HFF-Myc (cell line): ENCODE measurements around the gene SAMD4A.

Source experiments
- DNase-seq: peaks from one replicate; pipeline ENCODE4 v3.0.0-alpha.2; 2011; ENCODE audit warnings: low read depth; ENCODE audit errors: extremely low read depth
- H3K4me3 ChIP-seq: replicated peaks from 2 replicates; pipeline ENCODE4 v1.5.1; 2011; ENCODE audit warnings: low read depth, mild to moderate bottlenecking, control low read depth, low read length
- CTCF ChIP-seq: IDR thresholded peaks from 2 replicates; pipeline ENCODE4 v1.5.1; 2012; ENCODE audit warnings: mild to moderate bottlenecking, low read depth, low read length, control low read depth; ENCODE audit errors: missing control alignments

Gene SAMD4A

GRCh38 chr14:54788701-54789100 is 221.8 kb downstream of the SAMD4A start:
- H3K4me3 ChIP-seq = no peak overlapping the region
- no peak for DNase-seq
- TF ChIP-seq CTCF = no peak

- DNase-seq = no peak
- TF ChIP-seq CTCF = no peak
- H3K4me3 ChIP-seq = no peak overlapping the region
Observed at GRCh38 chr14:54789166-54789565, 222.2 kb downstream of the SAMD4A start.

DNA sequence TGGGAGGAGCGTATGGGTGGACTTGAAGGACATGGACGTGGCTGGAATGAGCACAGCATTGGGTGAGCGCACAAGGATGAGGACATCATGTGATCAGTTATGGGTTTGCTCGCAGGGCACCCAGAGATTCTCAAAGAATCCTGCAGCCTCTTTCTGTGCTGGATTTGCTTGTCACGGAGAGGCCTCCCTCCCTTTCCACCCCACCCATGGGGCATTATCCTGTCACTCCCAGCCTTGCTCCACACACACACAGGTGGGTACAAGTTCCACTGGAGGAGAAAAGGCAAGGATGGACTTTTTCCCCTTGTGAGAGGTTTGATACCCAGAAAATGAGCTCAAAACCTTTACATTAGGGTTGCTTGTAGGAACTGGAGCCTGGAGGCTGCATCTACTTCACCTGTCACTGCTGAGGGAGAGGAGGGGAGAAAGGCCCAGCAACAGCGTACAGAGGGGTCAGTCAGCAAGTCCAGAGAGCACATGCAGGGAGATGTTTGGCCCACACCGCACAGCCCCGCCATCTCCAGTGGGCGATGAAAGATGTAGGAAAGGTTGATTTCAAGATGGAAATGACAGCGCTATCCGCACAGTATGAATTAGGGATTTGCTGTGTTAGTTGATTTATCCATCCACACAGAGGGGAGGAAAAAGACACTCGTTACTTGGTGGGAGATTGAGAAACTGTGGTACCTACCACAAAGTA is 223.0 kb downstream of the SAMD4A start:
- TF ChIP-seq CTCF = no peak
- no peak overlapping the region for H3K4me3 ChIP-seq
- no peak for DNase-seq

DNA sequence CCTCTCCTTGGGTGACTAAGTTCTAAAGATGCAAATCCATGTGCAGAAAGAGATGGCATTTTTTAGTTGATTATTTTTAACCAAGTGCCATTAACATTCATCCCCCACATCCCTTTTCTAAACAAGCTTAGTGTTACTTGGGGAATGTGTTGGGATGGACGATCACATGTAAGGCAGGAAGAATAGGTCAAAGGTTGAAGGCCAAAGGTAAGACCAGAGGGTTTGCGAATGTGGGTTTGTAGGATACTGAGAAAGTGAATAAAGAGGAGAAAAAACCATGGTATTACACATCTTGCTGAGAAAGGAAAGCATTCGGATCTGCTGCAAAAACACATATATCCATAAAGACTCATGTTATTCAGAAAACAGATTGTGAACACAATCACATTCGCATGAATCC is 224.1 kb downstream of the SAMD4A start:
- TF ChIP-seq CTCF = no peak
- H3K4me3 ChIP-seq = no peak overlapping the region
- no peak for DNase-seq

DNA sequence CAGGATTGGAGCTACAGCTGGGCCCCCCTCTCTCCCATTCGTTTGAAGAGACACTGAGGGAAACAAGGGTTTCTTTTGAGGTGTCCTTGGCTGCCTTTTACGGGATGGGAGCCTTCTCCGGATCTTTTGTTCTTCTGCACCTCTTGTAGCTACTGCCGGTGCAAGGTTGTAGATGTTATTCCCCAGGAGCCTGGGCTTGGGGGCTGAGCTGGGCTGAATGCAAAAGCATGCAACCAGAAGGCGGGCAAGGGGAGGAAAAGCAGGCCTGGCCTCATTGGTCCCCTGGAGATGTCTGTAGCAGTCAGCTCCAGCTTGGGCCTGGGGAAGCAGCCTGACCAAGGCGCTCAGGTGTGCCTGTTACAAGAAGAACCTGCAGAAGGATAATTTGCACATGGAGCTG is 225.4 kb downstream of the SAMD4A start:
- DNase-seq = no peak
- TF ChIP-seq CTCF = no peak
- no peak overlapping the region for H3K4me3 ChIP-seq

DNA sequence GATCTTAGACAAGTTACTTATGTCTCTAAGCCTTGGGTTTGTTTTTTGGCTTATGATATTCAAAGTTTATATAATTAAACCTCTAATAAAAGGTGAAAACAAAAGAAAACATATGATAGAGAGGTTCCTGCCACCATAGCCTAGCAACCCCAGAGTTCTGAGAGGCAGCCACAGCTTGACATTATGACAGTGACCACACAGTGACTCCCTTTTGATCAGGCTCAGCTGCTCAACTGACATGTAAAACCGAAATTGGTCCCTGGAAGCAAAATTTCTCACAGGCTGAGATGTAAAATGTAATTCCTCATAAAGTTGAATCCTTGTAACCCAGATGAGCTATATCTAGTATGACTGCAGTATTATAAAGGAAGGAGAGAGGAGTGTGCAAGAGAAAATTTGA is 227.2 kb downstream of the SAMD4A start:
- H3K4me3 ChIP-seq = no peak overlapping the region
- no peak for TF ChIP-seq CTCF
- no peak for DNase-seq

- TF ChIP-seq CTCF = no peak
- DNase-seq = no peak
- no peak overlapping the region for H3K4me3 ChIP-seq
Observed at GRCh38 chr14:54794796-54795195, 227.9 kb downstream of the SAMD4A start.
